ENCODE results near the gene ARL14. TPM values are rescaled to one million over a fixed set of nuclear protein-coding genes. Genes with fewer than 3 reads are reported as not detected.

ARL14 gene
- total and polyA plus RNA-seq, 2 of the 13 experiments (the other 11 are each of a cell fraction or from before 2014, with no cell fraction given): 0.11 TPM; not detected in 1

DNA sequence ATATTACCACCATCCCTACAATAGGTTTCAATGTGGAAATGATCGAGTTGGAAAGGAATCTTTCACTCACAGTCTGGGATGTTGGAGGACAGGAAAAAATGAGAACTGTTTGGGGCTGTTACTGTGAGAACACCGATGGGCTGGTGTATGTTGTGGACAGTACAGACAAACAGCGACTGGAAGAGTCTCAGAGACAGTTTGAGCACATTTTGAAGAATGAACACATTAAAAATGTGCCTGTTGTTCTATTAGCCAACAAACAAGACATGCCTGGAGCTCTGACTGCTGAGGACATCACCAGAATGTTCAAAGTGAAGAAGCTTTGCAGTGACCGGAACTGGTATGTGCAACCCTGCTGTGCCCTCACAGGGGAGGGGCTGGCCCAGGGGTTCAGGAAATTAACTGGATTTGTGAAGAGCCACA, 510 bp downstream of the ARL14 start:
- BruUV-seq (replicated peaks): no TSS peak

More for the DNA sequence above, 510 bp downstream of the ARL14 start:
- FAIRE-seq (no peak), ATAC-seq (no peak; the same call in 2 of the 3 replicates), DNase-seq (ENCODE audit: low spot score) (no peak)
- no peaks in the 10 kb centered on the region for H4K20me1 ChIP-seq (ENCODE audit: insufficient read depth, low read length)
- H3K4me2 ChIP-seq (ENCODE audit: low read depth, low read length): 0 out of 2 replicates have a peak overlapping the region, but pooled peaks have one; percentile 8
- H3K27me3 ChIP-seq (ENCODE audit: control insufficient read depth in 1 of 2, insufficient read depth in 2 of 2, low read length in 2 of 2): no peaks in the 10 kb centered on the region
- H3K4me1 ChIP-seq (ENCODE audit: insufficient read depth, low read length): peaks cover 34% of the 10 kb centered on the region
- ChIA-PET CTCF (ENCODE audit: low intra/inter-chr PET ratio, low total read pairs) (no interaction called here), POLR2A (no interaction called here)
- H3K79me2 ChIP-seq (ENCODE audit: insufficient read depth, low read length): no peaks in the 10 kb centered on the region
- WGBS (ENCODE audit: low lambda C conversion rate): 48% methylated on average over 4 of the region's 4 CpGs
- no peak overlapping the region for H3K9ac ChIP-seq (ENCODE audit: insufficient read depth, low read depth, low read length)
- no peaks in the 10 kb centered on the region for H3K36me3 ChIP-seq (replicated peaks in 1 of 2; ENCODE audit: control insufficient read depth in 1 of 2, insufficient read depth in 2 of 2, low read length in 2 of 2)
- H3K27ac ChIP-seq (ENCODE audit: extremely low read length, insufficient read depth, low read length): no peak overlapping the region
- no peak overlapping the region for H3K4me3 ChIP-seq (replicated peaks in 1 of 3; ENCODE audit: insufficient read depth in 1 of 3, low read depth in 2 of 3, low read length in 3 of 3)
- H2AFZ ChIP-seq (ENCODE audit: low read length): no peak overlapping the region
- in situ Hi-C loops (cut with HindIII; ENCODE audit: extremely low pct_ligation_motif_present, low pct_unique_long_range_greater_than_20kb) (no loop called here), intact Hi-C loops (cut with micrococcal nuclease; ENCODE audit: unreplicated experiment) (no loop called here)
- no peaks in the 10 kb centered on the region for H3K9me3 ChIP-seq (ENCODE audit: low read length)
- TF ChIP-seq FIP1L1 (IDR thresholded peaks at IDR 0.05; ENCODE audit: borderline replicate concordance, insufficient read depth, low read depth, low read length) (no peak), NR1H2 (CRISPR knock-in tag; IDR thresholded peaks at IDR 0.05; ENCODE audit: borderline replicate concordance, low read depth) (no peak), SMAD9 (CRISPR knock-in tag; IDR thresholded peaks at IDR 0.05) (no peak), ZSCAN12 (CRISPR knock-in tag; IDR thresholded peaks at IDR 0.05) (no peak), ZNF816 (CRISPR knock-in tag; IDR thresholded peaks at IDR 0.05; ENCODE audit: borderline replicate concordance) (no peak), RFX5 (IDR thresholded peaks at IDR 0.05; ENCODE audit: low read depth, low read length) (no peak), ZNF546 (CRISPR knock-in tag; conservative IDR thresholded peaks at IDR 0.05) (no peak), CENPT (CRISPR knock-in tag; IDR thresholded peaks at IDR 0.05; ENCODE audit: low read depth) (no peak), ZNF34 (CRISPR knock-in tag; IDR thresholded peaks at IDR 0.05; ENCODE audit: borderline replicate concordance) (no peak)
- TF ChIP-seq, protein P1, sequence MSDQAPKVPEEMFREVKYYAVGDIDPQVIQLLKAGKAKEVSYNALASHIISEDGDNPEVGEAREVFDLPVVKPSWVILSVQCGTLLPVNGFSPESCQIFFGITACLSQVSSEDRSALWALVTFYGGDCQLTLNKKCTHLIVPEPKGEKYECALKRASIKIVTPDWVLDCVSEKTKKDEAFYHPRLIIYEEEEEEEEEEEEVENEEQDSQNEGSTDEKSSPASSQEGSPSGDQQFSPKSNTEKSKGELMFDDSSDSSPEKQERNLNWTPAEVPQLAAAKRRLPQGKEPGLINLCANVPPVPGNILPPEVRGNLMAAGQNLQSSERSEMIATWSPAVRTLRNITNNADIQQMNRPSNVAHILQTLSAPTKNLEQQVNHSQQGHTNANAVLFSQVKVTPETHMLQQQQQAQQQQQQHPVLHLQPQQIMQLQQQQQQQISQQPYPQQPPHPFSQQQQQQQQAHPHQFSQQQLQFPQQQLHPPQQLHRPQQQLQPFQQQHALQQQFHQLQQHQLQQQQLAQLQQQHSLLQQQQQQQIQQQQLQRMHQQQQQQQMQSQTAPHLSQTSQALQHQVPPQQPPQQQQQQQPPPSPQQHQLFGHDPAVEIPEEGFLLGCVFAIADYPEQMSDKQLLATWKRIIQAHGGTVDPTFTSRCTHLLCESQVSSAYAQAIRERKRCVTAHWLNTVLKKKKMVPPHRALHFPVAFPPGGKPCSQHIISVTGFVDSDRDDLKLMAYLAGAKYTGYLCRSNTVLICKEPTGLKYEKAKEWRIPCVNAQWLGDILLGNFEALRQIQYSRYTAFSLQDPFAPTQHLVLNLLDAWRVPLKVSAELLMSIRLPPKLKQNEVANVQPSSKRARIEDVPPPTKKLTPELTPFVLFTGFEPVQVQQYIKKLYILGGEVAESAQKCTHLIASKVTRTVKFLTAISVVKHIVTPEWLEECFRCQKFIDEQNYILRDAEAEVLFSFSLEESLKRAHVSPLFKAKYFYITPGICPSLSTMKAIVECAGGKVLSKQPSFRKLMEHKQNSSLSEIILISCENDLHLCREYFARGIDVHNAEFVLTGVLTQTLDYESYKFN (CRISPR knock-in tag; conservative IDR thresholded peaks at IDR 0.05): no peak
- TF ChIP-seq, protein P2, sequence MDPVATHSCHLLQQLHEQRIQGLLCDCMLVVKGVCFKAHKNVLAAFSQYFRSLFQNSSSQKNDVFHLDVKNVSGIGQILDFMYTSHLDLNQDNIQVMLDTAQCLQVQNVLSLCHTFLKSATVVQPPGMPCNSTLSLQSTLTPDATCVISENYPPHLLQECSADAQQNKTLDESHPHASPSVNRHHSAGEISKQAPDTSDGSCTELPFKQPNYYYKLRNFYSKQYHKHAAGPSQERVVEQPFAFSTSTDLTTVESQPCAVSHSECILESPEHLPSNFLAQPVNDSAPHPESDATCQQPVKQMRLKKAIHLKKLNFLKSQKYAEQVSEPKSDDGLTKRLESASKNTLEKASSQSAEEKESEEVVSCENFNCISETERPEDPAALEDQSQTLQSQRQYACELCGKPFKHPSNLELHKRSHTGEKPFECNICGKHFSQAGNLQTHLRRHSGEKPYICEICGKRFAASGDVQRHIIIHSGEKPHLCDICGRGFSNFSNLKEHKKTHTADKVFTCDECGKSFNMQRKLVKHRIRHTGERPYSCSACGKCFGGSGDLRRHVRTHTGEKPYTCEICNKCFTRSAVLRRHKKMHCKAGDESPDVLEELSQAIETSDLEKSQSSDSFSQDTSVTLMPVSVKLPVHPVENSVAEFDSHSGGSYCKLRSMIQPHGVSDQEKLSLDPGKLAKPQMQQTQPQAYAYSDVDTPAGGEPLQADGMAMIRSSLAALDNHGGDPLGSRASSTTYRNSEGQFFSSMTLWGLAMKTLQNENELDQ (CRISPR knock-in tag; IDR thresholded peaks at IDR 0.05; ENCODE audit: borderline replicate concordance): no peak
- TF ChIP-seq, protein P3, sequence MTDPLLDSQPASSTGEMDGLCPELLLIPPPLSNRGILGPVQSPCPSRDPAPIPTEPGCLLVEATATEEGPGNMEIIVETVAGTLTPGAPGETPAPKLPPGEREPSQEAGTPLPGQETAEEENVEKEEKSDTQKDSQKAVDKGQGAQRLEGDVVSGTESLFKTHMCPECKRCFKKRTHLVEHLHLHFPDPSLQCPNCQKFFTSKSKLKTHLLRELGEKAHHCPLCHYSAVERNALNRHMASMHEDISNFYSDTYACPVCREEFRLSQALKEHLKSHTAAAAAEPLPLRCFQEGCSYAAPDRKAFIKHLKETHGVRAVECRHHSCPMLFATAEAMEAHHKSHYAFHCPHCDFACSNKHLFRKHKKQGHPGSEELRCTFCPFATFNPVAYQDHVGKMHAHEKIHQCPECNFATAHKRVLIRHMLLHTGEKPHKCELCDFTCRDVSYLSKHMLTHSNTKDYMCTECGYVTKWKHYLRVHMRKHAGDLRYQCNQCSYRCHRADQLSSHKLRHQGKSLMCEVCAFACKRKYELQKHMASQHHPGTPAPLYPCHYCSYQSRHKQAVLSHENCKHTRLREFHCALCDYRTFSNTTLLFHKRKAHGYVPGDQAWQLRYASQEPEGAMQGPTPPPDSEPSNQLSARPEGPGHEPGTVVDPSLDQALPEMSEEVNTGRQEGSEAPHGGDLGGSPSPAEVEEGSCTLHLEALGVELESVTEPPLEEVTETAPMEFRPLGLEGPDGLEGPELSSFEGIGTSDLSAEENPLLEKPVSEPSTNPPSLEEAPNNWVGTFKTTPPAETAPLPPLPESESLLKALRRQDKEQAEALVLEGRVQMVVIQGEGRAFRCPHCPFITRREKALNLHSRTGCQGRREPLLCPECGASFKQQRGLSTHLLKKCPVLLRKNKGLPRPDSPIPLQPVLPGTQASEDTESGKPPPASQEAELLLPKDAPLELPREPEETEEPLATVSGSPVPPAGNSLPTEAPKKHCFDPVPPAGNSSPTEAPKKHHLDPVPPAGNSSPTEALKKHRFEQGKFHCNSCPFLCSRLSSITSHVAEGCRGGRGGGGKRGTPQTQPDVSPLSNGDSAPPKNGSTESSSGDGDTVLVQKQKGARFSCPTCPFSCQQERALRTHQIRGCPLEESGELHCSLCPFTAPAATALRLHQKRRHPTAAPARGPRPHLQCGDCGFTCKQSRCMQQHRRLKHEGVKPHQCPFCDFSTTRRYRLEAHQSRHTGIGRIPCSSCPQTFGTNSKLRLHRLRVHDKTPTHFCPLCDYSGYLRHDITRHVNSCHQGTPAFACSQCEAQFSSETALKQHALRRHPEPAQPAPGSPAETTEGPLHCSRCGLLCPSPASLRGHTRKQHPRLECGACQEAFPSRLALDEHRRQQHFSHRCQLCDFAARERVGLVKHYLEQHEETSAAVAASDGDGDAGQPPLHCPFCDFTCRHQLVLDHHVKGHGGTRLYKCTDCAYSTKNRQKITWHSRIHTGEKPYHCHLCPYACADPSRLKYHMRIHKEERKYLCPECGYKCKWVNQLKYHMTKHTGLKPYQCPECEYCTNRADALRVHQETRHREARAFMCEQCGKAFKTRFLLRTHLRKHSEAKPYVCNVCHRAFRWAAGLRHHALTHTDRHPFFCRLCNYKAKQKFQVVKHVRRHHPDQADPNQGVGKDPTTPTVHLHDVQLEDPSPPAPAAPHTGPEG (CRISPR knock-in tag; IDR thresholded peaks at IDR 0.05): no peak
